Omental fat pad (tissue), 4 donors: ENCODE data around the gene PEAR1. TPM values are rescaled to one million over a fixed set of nuclear protein-coding genes. Genes with fewer than 3 reads are reported as not detected.

Source experiments
- ATAC-seq: fragments of 150-250 bp; one replicate; pipeline ENCODE4 v1.9.1; 2016; ENCODE audit warnings: mild to moderate bottlenecking, moderate library complexity; ENCODE audit not compliant: low FRiP score
- DNase-seq: peaks from one replicate; pipeline ENCODE4 v3.0.0-alpha.2; 2019; ENCODE audit warnings: low spot score
- CTCF ChIP-seq, 3 donors: fragments of 450-650 bp; IDR thresholded peaks; one replicate each; pipeline ENCODE4 v1.5.1; 2016 to 2017; ENCODE audit warnings: antibody characterized with exemption in 3 of 3, mild to moderate bottlenecking in 3 of 3, moderate library complexity in 2 of 3
- total RNA-seq, 4 donors: library from RNA; depleted of rRNA; stranded (reverse); fragments of >200 nt; gene quantifications; one replicate each; pipeline ENCODE4 v1.1.0, GENCODE V29; 2016

PEAR1 gene
- total RNA-seq, 4 donors from 2014 or later, result 5.4 to 29.5 (median 9.0) TPM

GRCh38 chr1:156937883-156938282 lies 44.4 kb downstream of the PEAR1 start:
- no peak for ATAC-seq
- DNase-seq, result no peak
- no peak for TF ChIP-seq CTCF (IDR thresholded peaks at IDR 0.05)

- ATAC-seq, result no peak
- no peak for TF ChIP-seq CTCF (IDR thresholded peaks at IDR 0.05)
- no peak for DNase-seq
These were observed 45.3 kb downstream of the PEAR1 start for GRCh38 chr1:156938813-156939212.

DNA sequence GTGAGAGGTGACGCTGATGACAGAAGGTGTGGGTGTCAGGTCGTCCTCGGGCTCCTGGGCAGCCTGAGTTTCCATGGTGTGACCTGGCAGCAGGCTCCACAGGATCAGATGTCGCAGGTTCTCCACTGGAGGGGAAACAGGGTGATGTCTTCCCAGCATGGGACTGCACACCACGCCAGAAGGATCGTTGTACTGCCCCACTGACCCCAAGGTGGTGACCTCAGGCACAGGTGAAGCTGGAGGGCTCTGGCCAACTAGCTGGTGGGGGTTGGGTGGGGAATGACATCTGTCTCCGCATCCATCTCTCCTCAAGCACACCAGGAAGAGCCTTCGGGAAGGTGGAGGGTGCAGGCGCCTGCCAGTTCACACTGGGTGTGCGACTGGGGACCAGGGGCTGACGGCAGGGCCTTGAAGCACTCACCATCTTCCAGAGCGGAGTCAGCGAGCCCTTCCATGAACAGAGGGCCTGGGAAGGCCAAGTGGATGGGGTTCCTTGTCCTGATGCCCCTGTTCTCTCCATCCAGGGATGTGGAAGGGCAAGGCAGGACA lies 46.3 kb downstream of the PEAR1 start:
- no peak for TF ChIP-seq CTCF (IDR thresholded peaks at IDR 0.05)
- ATAC-seq (no peak), DNase-seq (no peak)

DNA sequence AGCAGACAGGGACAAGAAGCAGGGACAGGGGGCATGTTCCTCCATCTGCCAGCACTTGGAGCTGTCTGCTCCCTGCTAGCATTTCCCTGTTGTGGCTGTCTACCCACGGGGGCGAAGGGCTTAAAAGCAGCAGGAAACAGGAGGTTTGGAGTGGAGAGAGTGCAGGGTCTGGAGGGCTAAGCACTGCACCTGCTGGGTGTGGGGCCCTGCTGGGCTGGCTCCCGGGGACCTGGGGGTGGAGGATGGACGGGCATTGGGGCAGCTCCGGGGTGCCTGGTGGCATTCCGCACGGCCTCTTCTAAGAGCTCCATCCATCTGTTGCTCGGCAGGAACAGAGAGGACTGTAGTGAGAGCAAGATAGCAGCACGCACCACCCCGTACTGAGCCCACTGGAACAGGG lies 48.2 kb downstream of the PEAR1 start:
- ATAC-seq (no peak), DNase-seq (no peak)
- TF ChIP-seq CTCF (IDR thresholded peaks at IDR 0.05), result no peak

DNA sequence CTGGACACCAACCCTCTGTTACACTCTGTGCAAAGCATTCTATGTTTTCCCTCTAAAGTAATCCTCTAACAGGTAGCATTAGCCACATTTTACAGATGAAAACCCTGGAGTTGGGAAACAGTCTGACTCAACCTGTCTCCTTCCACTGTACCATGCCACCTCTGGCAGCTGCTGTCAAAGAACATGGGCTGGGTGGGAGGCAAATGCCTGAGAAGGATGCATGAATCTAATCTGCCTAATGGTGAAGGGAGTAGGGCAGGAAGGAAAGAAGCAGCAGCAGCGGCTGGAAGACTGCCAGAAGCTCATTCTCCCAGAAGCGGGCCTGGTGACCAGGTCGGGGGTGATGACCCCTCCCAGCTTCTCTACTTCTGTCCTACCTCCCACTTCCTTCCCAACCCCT lies 48.7 kb downstream of the PEAR1 start:
- TF ChIP-seq CTCF (IDR thresholded peaks at IDR 0.05), result no peak
- DNase-seq (no peak), ATAC-seq (no peak)

DNA sequence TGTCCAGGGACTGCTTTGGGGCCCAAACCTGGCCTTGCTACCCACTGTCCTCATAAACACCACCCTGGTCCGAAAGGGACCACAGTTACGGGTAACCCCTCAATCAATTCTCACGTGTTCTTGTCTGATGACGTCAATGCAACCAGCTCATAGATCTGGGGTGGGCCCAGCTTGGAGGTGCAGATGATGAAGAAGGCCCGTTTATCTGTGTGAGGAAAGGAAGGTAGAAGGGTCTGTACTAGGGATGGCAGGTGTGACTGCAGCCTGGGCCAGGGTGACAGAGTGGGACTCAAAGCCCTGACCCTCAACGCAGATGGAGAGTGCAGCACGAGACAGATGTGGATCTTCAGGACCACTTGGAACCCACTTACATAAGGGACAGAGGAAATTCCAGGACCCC lies 49.1 kb downstream of the PEAR1 start:
- no peak for TF ChIP-seq CTCF (IDR thresholded peaks at IDR 0.05)
- ATAC-seq, result no peak
- no peak for DNase-seq

GRCh38 chr1:156943756-156944155 lies 50.2 kb downstream of the PEAR1 start:
- no peak for TF ChIP-seq CTCF (IDR thresholded peaks at IDR 0.05)
- DNase-seq (no peak), ATAC-seq (no peak)
